NCI-H1105 treated with DMSO at 0.1 percent for 48 hours (cell line): ENCODE data around the gene ADD1.

Source experiments
- DNase-seq: peaks from one replicate; lab custom pipeline; 2025; lab: John Stamatoyannopoulos, UW

The ADD1 gene

DNA sequence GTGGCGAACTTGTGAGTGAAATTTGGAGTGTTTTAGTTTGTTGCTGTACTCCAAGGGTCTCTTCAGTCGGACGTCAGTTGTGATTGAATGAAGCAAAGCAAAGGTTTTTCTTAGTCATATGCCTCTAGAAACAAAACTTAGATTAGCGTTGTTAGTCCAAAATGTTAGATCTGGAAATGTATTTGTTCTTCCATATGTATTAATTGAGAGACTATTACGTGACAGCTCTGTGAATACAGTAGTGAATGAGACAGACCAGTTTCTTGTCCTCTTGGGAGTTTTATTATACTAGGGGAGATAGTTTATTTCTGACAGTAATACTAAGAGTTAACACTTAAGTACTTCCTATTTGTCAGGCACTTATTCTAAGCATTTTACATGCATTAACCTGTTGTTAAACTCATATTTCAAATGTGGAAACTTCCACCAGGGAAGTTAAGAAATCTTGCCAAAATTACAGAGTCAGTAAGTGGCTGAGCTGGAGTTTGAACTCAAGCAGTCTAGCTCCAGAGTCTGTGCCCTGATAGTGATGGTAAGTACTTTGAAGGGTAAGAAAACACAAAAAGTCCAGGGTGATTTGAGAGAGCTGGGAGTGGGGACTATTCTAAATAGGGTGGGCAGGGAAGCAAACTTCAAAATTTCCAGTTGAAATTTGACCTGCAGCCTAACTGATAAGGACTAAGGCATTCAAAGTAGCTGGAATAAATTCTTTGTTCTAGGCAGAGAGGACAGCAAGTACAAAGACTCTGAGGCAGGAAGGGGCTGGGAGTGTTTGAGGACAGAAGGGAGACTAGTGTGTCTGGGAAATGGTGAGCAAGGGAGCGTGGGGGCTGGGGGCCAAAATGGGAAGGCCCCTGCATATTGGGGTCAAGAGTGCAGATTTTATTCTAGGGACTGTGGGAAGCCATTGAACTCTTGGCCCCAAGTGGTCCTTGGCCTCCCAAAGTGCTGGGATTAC is 17.0 kb downstream of the ADD1 start:
- no peak for DNase-seq

DNA sequence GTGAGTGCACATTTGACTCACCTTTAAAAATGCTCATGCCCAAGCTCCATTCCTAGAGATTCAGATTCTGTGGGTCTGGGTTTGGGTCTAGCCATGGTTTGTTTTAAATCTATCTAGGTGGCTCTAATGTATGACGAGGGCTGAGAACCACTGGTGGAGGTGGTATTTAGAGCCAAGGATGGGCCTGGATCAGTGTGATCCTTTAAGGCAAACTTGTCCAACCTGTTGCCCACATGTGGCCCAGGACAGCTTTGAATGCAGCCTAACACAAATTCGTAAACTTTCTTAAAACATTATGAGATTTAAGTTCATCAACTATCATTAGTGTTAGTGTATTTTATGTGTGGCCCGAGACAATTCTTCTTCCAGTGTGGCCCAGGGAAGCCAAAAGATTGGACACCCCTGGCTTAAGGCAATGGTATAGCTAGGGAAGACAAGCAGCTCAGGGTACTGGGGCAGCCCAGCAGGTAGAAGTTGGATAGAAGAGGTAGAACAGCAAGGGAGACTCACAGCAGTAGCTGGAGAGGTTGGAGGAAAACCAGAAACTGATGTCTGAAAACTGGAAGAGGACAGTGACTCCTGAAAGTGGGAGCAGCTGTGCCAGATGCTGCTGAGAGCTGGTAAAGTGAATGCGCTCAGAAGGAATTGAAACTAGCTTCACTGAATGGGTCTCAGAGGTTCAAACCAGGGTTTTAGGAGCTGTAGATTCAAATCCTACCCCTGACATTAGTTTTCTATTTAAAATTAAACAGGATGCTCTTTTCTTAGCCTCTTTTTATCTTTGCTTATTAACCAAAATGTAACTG is 18.2 kb downstream of the ADD1 start:
- DNase-seq: no peak

DNA sequence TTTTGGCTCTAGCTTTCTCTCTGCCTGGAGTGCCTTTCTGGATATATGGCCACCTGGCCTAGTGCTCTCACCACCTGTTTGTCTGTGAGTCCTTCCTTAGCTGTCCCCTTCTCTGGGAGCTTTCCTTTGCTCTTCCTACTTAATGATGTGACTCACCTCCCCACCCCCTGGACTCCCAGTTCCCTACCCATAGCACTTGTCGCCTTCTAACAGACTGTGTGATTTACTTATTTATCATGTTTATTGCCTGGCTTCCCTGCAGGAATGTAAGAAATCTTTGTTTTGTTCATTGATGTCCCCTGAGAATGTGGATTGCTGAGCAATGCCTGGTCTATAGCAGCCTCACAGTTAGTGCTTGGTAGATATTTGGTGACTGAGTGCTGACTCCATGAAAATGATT is 18.9 kb downstream of the ADD1 start:
- DNase-seq: no peak

DNA sequence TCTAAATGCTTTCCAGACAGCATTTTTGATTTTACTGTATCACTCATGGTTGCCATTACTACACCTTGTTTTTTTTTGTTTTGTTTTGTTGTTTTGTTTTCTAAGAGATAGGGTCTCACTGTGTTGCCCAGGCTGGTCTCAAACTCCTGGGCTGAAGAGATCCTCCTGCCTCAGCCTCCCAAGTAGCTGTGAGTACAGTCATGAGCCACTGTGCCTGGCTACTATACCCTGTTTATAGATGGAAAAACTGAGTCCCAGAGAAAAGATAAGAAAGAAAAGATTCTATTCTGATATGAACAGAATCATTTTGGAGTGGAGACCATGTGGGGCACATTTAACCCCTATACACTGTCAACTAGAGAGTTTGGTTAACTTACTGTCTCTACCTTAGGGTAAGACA is 20.0 kb downstream of the ADD1 start:
- no peak for DNase-seq

DNA sequence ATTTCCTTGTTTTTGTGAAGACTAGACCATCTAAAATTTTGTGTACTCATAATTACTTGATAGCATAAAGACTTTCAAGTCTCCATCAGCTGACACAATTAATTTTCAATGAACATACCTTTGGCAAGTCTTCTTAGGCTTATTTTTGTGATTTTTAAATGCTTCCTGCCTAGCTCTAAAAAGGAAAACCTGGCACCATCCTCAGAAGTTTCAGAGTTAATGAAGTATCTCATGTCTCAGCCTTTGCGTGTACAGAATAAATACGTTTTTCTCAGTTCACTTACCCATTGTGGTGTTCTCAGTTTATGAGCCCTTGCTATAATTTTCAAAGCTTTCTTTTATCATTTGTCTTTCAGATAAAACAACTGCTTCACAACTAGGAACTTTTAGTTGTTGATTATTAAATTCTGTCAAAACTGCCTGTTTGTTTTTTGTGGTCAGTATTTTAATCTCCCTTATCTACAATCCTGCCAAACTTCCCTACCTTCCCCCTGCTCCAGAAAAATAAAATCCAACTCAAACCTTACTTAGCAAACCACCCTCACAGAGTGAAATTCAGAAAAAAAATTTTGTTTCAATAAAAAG is 21.6 kb downstream of the ADD1 start:
- no peak for DNase-seq

DNA sequence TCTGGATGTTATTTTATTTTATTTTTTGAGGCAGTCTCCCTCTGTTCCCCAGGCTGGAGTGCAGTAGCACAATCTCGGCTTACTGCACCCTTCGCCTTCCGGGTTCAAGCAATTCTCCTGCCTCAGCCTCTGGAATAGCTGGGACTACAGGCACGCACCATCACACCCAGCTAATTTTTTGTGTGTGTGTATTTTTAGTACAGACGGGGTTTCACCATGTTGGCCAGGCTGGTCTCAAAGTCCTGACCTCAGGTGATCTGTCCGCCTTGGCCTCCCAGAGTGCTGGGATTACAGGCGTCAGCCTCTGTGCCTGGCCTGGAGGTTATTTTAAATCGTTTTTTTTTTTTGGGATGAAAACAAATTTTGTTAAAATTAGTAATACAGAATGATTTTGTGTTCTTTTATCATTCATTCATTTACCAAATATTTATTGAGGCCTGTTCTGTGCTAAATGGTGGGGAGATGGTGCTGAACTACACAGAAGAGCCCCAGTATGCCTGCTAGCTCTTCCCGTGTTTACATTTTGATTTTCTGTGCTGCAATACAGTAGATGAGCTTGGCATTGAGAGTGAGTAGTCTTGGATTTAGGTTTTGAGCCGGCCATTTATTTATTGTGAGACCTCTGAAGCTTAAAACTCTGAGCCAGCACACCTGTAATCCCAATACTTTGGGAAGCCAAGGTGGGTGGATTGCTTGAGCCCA is 22.7 kb downstream of the ADD1 start:
- no peak for DNase-seq

DNA sequence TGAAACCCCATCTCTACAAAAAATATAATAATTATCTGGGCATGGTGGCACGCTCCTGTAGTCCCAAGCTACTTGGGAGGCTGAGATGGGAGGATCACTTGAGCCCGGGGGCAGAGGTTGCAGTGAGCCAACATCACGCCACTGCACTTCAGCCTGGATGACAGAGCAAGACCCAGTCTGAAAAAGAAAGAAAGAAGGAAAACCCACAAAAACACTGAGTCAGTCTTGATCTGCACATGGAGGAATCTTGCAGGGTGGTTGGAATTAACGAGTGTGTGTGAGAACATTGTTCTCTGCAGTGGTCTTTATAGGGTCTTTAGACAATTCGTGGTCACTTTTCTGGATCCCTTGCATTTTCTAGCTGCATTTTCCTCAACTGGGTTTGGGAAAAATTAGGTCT is 23.2 kb downstream of the ADD1 start:
- DNase-seq: no peak

DNA sequence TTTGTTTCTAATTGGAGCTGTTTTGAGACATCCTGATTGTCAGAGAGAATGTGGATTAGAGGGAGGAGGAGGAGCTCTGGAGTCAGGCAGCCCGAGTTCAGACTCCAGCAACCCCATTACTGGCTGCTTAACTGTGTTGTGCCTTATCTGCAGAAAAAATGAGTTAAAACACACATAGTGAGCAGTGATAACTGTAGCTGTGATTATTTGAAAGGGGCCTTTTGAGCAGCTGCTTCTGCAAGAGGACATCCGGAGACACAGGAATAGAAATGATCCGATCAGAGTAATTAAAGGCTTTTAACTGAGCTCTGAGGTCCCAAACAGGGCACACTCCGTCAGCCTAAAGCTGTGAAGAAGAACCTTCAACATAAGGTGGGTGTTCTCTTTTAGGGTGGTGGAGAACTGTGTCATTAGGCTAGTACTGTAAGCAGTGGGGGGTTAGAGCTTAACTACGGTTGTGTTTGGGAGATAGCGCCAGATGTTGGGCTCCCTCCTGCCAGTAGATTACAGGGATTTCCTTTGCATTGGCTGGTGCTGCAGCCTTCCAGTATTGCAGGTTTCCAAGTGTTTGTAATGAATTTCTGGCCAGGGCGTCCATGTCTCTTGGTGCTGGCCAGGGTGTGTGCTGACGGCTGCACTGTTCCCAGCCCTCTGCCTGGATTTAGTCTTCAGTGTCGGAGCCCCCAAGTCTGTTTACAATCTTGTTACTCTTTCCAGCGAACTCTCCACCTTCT is 24.3 kb downstream of the ADD1 start:
- no peak for DNase-seq

DNA sequence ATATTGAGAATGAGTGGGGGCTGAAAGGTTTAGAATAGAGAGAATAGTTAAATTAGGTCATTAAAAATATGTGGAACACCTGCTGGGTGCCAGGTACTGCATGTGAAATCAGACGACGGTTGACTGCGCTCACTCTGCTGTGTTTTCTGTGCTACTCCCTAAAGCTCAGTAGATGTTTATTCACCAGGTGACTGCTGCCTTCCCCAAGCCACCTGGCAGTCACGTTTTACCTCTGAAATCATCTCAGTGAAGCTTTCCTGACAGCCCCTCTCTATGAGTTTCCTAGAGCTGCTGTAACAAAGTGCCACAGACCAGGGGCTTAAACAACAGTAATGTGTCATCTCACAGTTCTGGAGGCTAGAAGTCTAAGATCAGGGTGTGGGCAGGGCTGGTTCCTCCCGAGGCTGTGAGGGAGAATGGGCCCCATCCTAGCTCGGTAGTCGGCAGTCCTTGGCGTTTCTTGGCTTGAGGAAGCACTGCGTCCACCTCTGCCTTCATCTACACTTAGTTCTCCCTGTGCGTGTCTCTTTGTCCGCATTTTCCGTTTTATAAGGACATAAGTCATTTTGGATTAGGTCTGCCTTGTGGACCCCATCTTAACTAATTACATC is 25.3 kb downstream of the ADD1 start:
- DNase-seq: no peak

DNA sequence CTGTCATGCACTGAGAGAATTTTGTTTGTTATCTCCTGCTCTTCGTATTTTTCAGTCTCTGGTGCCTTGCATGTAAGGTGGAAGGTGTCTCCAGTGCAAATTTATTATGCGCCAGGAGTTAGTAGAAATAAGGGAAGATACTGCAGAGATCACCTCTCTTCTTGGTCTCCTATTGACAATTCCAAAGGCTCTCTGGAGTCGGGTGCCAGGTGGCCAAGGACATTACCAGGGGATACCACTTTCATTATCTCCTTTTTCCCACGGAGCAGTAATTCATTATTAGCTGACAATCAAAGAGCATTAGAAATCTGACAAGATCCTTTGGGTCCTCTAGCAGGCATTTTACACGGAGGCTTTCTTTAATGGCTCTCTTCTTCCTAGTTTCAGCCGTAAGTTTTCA is 26.0 kb downstream of the ADD1 start:
- no peak for DNase-seq

DNA sequence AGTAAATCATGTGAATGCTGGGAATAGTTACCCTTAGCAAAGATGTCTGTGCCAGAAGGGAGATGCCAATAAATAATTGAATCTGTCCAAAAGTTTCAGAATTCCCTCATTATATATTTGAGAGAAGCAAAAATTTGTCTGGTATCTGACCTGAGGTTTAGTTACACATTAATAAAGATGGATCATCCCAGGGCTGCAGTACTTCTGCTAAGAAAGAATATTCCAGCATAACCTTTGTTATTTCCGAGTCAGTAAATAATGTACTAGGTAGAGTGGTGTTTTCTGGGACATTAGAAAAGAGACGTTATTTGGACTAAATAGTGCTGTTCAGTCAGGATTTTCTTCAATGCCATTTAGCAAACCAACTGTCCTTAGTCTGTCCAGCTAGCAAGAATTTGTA is 26.4 kb downstream of the ADD1 start:
- DNase-seq: no peak

DNA sequence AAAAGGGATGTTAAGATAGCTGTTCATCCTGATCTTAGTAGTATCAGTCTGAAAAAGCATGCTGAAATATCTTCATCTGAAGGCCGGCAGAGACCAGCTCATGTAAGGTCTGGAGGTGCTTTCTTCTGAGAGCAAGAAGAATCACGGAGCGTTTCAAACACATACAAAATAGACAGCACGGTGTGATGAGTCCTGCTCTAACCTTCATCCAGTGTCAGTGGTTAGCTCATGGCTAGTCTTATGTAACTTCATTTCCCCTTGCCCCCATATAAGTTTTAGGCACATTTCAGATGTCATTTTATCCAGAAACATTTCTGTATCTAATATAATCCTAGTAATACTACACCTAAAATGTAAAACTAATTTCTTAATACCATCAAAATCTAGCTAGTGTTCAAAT is 27.8 kb downstream of the ADD1 start:
- no peak for DNase-seq

DNA sequence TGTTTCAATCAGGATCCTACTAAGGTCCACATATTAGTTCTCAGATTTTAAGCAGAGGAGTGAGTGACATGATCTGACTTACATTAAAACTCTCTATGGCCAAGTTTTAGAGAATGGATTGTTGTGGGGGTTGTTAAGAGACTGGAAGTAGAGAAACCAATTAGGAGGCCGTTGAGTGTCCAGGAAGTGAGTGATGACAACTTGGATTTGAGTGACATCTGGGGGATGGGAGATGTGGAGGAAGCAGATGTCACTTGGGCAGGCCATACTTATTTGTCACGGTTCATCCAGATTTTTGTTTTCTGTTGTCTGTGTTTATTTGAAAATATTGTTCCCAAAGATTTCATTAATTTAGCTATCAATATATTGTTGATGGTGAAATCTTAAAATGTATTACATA is 28.3 kb downstream of the ADD1 start:
- DNase-seq: no peak

DNA sequence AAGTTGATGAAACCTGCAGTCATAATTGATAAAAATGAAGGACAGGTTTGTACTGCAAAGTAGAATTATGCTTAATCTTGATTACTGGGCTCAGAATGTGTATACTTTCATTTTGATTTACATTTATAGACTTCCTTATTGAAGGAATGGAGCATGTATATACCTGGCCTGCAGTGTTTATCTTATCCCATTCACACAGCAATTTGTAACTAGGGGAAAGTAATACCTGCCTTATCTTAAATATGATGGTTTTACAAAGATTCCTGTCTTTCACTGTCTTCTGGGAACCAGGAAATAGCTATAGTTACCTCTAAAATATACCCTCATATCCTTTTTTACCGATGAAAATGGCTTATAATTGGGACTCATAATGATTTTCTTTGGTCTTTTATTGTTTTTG is 29.7 kb downstream of the ADD1 start:
- no peak for DNase-seq

DNA sequence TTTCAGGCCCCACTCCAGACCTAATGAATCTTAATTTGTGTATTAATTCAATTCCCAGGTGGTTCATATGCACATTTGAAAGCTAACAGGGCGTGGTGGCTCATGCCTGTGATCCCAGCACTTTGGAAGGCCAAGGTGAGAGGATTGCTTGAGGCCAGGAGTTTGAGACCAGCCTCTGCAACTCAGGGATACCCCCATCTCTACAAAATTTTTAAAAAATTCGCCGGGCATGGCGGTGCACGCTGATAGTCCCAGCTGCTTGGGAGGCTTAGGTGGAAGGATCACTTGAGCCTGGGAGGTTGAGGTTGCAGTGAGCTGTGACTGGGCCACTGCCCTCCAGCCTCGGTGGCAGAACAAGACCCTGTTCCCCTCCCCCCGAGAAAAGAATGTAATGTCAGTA is 31.2 kb downstream of the ADD1 start:
- DNase-seq: no peak

DNA sequence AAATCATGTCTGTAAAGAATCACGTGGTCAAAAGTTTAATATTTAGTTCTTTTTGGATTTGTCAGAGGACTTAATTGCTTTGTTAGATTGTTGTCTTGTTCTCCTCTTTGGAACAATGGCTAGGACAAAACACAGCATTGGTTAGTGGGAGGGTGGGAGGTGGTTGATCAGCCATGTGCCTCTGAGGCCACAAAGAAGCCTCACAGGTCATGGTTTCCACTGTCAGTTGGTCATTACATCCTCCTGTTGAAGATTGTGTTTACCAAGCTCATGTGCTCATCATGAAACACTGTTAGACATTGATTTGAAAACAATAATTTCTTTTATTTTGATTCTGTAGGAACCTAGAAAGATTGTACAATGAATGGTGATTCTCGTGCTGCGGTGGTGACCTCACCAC is 31.9 kb downstream of the ADD1 start:
- DNase-seq: no peak

DNA sequence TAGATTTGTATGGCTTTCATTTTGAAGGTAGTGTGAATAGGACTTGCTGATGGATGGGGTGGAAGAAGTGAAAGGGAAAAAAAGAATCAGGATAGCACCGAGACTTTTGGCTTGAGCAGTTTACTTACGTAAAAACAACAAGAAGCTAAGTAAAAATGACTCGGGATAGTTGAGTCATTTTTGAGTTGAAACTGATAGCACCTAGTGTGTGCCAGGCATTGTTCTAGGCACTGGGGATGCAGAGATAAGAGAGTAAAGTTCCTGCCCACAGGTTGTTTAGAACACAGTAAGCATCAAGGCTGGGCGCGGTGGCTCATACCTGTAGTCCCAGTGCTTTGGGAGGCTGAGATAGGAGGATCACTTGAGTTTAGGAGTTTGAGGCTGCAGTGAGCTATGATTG is 34.7 kb downstream of the ADD1 start:
- DNase-seq: no peak

DNA sequence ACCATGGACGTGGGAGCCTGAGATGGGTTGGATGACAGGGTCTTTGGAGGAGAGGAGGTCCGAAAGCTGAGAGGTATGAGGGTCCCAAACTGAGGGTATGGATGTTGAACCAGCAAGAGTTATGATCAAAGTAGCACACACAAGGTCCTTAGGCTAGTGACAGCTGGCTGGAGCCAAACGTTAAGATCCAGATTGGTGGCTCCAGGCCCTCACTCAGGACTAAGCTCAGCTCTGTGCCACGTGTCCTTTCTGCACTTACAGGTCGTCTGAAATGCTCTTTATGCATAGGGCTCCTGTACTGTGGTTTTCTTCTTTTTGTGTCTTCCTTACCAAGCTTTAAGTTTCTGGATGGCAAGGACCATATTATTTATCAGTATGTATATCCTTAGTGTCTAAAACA is 35.4 kb downstream of the ADD1 start:
- no peak for DNase-seq

DNA sequence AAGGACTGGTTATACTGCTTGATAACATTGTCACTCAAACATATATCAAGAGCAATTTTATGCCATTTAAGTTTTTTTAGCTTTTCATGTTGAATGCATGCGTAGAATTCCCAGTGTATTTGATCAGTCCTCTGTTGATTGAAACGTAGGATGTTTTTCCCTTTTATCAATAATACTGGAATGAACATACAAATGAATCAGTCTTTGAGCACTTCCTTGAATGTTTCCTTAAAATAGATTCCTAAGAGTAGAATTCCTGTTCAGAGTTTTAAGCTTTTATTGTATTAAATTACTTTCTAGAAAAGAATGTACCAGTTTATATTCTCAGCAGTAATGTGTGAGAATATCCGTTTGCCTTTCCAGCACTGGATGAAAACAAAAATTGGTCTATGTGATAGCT is 37.8 kb downstream of the ADD1 start:
- no peak for DNase-seq

DNA sequence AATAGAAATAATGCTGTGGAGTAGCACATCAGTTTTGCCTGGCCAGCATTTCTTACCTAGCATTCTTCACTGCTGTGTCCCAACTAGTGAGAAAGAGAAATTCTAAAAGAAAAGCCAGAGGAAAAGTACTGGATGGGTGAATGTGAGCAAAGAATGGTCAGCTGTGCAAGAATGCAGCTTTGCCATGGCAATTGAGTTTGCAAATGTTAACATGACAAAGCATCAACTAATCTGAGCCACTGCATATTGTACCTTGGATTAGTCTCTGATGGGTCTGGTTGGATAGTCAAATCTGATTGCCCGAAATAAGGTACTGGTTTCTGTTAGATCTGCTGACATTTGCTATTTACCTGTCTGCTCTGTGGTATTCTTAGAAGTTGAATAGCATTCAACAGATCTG is 38.7 kb downstream of the ADD1 start:
- no peak for DNase-seq

DNA sequence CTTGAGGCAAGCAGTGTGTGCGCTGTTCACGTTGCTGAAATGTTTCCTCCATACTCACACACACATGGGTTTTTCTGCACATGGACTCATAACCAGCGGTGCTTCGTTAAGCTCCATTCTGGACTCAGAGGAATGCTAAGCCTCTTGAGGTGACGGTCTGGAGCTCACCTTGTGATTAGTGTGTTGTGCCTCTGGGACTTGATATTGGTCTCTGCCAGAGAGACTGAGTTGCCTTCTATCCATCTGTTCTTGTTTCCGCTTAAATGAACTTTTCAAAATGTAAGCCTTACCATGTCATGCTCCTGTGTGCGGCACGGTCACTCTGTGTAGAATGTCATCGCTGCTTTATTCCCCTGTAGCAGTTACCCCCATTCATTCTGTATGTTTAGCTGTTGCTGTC is 42.5 kb downstream of the ADD1 start:
- DNase-seq: no peak
